ENCODE measurements around the gene EPS15.

DNA sequence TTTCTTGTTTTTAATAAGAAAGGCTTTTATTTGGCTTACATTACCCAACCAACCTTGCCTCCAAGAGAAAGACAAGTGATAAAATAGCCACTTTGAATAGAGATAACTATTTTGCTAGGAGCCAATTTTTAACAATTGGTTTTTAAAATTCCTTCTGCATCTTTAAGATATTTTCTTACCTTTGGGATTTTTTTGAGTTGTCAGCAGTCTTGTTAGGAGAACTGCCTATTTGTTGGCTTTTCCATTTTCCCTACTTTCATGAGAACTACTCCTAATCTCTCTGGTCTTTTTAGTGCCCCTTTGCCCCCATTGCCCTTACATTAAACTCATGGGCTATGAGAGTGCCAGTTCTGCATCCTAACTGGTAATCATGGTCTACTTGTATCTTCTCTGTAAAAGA, 38.1 kb upstream of the EPS15 start:
- TF ChIP-seq, protein P1, sequence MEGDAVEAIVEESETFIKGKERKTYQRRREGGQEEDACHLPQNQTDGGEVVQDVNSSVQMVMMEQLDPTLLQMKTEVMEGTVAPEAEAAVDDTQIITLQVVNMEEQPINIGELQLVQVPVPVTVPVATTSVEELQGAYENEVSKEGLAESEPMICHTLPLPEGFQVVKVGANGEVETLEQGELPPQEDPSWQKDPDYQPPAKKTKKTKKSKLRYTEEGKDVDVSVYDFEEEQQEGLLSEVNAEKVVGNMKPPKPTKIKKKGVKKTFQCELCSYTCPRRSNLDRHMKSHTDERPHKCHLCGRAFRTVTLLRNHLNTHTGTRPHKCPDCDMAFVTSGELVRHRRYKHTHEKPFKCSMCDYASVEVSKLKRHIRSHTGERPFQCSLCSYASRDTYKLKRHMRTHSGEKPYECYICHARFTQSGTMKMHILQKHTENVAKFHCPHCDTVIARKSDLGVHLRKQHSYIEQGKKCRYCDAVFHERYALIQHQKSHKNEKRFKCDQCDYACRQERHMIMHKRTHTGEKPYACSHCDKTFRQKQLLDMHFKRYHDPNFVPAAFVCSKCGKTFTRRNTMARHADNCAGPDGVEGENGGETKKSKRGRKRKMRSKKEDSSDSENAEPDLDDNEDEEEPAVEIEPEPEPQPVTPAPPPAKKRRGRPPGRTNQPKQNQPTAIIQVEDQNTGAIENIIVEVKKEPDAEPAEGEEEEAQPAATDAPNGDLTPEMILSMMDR (IDR thresholded peaks at IDR 0.05; ENCODE audit: low read length): no peak
- TF ChIP-seq EZH2 (optimal IDR thresholded peaks at IDR 0.05; ENCODE audit: low read depth, low read length): no peak
- no peak for TF ChIP-seq EZH2phosphoT487 (IDR thresholded peaks at IDR 0.05; ENCODE audit: low read length)

All from MM.1S (cell line).